Choroid plexus epithelial cell (primary cell): Measurements from ENCODE around the gene SLC23A1.

Experiments
- DNase-seq: peaks from one replicate; pipeline ENCODE4 v3.0.0-alpha.2; 2010; ENCODE audit warnings: low read depth
- H3K4me3 ChIP-seq: 2 replicates; pipeline ENCODE4 v1.5.1; 2011; ENCODE audit warnings: low read depth, mild to moderate bottlenecking, control low read depth, low read length, moderate library complexity
- CTCF ChIP-seq: conservative IDR thresholded peaks from 2 replicates; pipeline ENCODE4 v1.5.1; 2011; ENCODE audit warnings: low read depth, mild to moderate bottlenecking, control low read depth, inconsistent platforms, low read length, moderate library complexity

The SLC23A1 gene

GRCh38 chr5:139378101-139378825 is 4.8 kb downstream of the SLC23A1 start:
- no peak for TF ChIP-seq CTCF
- DNase-seq: no peak
- no peak overlapping the region for H3K4me3 ChIP-seq

GRCh38 chr5:139377226-139377625 is 5.9 kb downstream of the SLC23A1 start:
- no peak overlapping the region for H3K4me3 ChIP-seq
- TF ChIP-seq CTCF: no peak
- DNase-seq: no peak

- no peak for TF ChIP-seq CTCF
- no peak overlapping the region for H3K4me3 ChIP-seq
- no peak for DNase-seq
Observed at GRCh38 chr5:139376364-139376763, 6.7 kb downstream of the SLC23A1 start.

- TF ChIP-seq CTCF: no peak
- no peak overlapping the region for H3K4me3 ChIP-seq
- no peak for DNase-seq
Observed at GRCh38 chr5:139374909-139375308, 8.2 kb downstream of the SLC23A1 start.

GRCh38 chr5:139371482-139372435 is 11.3 kb downstream of the SLC23A1 start:
- DNase-seq: no peak
- H3K4me3 ChIP-seq: no peak overlapping the region
- no peak for TF ChIP-seq CTCF

- H3K4me3 ChIP-seq: no peak overlapping the region
- TF ChIP-seq CTCF: no peak
- peak; percentile 87 for DNase-seq
Observed at GRCh38 chr5:139369181-139369580, 13.9 kb downstream of the SLC23A1 start.
